ENCODE results near the gene CCDC13. TPM values are rescaled to one million over a fixed set of nuclear protein-coding genes. Genes with fewer than 3 reads are reported as not detected.

Gene CCDC13
- total and polyA plus RNA-seq, 11 donors: 0.44 to 1.4 (median 0.83) TPM; not detected in 1

DNA sequence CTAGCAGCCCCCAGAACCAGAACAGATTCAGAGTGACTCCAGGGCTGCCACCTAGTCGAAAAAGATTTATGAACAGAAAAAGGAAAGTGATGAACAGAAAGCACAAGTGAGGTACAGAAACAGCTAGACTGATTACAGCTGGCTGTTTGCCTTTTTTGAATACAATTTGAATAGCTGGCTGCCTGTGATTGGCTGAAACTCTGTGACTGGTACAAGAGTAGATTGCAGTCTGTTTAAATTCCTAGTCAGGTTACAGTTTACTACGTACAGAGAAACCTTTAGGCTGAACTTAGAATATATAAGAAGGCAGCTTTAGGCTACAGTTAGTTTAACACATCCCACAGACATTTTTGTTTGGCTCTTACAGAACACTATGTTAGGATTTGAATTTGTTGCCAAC, 10.0 kb downstream of the CCDC13 start:
- WGBS, 4 donors: 54 to 68% (median 59%) methylated on average over 2 of the region's 2 CpGs
- Histone ChIP-seq H3K36me3 (no peaks in the 10 kb centered on the region), H3K27me3 (no peaks in the 10 kb centered on the region), H3K4me3 (no peak overlapping the region), H3K9me3 (no peaks in the 10 kb centered on the region), H3K27ac (peak overlapping the region in 1 of 12 donors; percentile 68), H3K4me1 (peaks cover 0 to 56% (median 0%) of the 10 kb centered on the region in 12 donors)
- DNase-seq: no peak
- TF ChIP-seq POLR2A (IDR thresholded peaks at IDR 0.05) (no peak), CTCF (IDR thresholded peaks at IDR 0.05) (no peak)
- intact Hi-C loops (cut with DNase I): no loop called here
- no peak for ATAC-seq

- peak overlapping the region in 1 of 12 donors; percentile 68 for H3K27ac ChIP-seq
- no peaks in the 10 kb centered on the region for H3K36me3 ChIP-seq
- TF ChIP-seq CTCF (IDR thresholded peaks at IDR 0.05) (no peak), POLR2A (IDR thresholded peaks at IDR 0.05) (no peak)
- peak in 1 of 5 donors; percentile 45 for DNase-seq
- intact Hi-C loops (cut with DNase I): no loop called here
- WGBS, 4 donors: 82 to 93% (median 85%) methylated on average over 6 of the region's 6 CpGs
- peak in 3 of 4 donors; percentile 41 to 71 (median 66) for ATAC-seq
- no peak overlapping the region for H3K4me3 ChIP-seq
- H3K27me3 ChIP-seq: no peaks in the 10 kb centered on the region
- H3K4me1 ChIP-seq: peaks cover 0 to 56% (median 0%) of the 10 kb centered on the region in 12 donors
- H3K9me3 ChIP-seq: no peaks in the 10 kb centered on the region
Observed at GRCh38 chr3:42762046-42762724, 10.9 kb downstream of the CCDC13 start.

- no peak for ATAC-seq
- Histone ChIP-seq H3K36me3 (no peaks in the 10 kb centered on the region), H3K4me1 (peaks cover 0 to 28% (median 0%) of the 10 kb centered on the region in 12 donors), H3K27me3 (no peaks in the 10 kb centered on the region), H3K4me3 (no peak overlapping the region), H3K27ac (no peak overlapping the region), H3K9me3 (no peaks in the 10 kb centered on the region)
- 83 to 87% (median 84%) methylated on average over 11 of the region's 11 CpGs for WGBS, 4 donors
- no peak for TF ChIP-seq CTCF (IDR thresholded peaks at IDR 0.05)
- TF ChIP-seq POLR2A (IDR thresholded peaks at IDR 0.05): no peak
- no peak for DNase-seq
- intact Hi-C loops (cut with DNase I): loop anchor here in 2 of 10 donors (10.0 kb wide), 2 partner anchors 183 to 253 kb away; partner anchors contain the start of gene VIPR1 (in 1 of the 2)
Observed at GRCh38 chr3:42758126-42758525, 14.9 kb downstream of the CCDC13 start.

DNA sequence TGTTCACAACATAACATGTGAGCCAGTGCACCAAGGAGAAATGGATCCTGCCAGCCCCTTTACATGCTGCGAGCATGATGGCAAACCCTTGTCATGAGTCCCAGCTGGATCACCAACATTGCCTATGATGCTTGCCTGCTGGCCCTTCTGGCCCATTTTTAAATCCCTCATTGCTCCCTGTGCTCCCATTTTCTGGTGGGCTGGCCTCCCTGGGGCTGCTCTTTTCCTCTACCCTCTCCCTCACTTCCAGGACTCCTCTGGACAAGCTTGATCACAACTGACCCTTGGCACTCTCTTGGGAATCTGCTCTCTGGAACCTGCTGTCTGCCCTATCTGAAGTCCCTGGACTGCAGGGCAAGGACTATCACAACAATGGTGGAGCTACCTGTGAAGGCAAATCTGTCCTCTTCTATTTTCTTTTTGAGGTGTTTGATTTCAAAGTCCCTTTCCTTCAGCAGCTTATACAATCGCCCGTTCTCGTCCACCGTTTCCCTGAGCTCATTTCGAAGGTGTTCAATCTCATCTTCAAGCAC, 16.3 kb downstream of the CCDC13 start:
- Histone ChIP-seq H3K27me3 (no peaks in the 10 kb centered on the region), H3K4me1 (peaks cover 0 to 18% (median 0%) of the 10 kb centered on the region in 12 donors), H3K36me3 (no peaks in the 10 kb centered on the region), H3K27ac (no peak overlapping the region), H3K9me3 (no peaks in the 10 kb centered on the region), H3K4me3 (no peak overlapping the region)
- TF ChIP-seq POLR2A (IDR thresholded peaks at IDR 0.05) (no peak), CTCF (IDR thresholded peaks at IDR 0.05) (no peak)
- intact Hi-C loops (cut with DNase I): loop anchor here in 2 of 10 donors (10.0 kb wide), 2 partner anchors 182 to 252 kb away; partner anchors contain the start of gene VIPR1 (in 1 of the 2)
- WGBS, 4 donors: 94 to 97% (median 96%) methylated on average over 6 of the region's 6 CpGs
- ATAC-seq: no peak
- no peak for DNase-seq
